ENCODE measurements around the gene DSC2. TPM values are rescaled to one million over a fixed set of nuclear protein-coding genes. Genes with fewer than 3 reads are reported as not detected.

DSC2 gene
- total and polyA plus RNA-seq, 2 of the 8 experiments (the other 6 are each of a cell fraction or from before 2014, with no cell fraction given) = 4.6 to 39.7 TPM

GRCh38 chr18:31091350-31091749 is 10.9 kb downstream of the DSC2 start:
- Histone ChIP-seq H3K14ac (ENCODE audit: insufficient read length) (no peak overlapping the region), H4K20me1 (replicated peaks in 1 of 2; ENCODE audit: control insufficient read depth in 1 of 2, insufficient read depth in 2 of 2, low read length in 2 of 2) (peaks cover 0 to 7% of the 10 kb centered on the region in 2 experiments), H3K79me2 (ENCODE audit: control insufficient read depth in 1 of 2, insufficient read depth in 2 of 2, low read length in 2 of 2) (peaks cover 0 to 30% of the 10 kb centered on the region in 2 experiments; a peak in 2 of 4 replicates), H3K4me2 (ENCODE audit: insufficient read depth in 1 of 2, low read depth in 2 of 2, low read length in 2 of 2) (no peak overlapping the region), H2BK120ac (replicated peaks; ENCODE audit: low read depth, low read length) (no peak overlapping the region), H3K9ac (replicated peaks in 1 of 4; ENCODE audit: extremely low read depth in 1 of 4, low read depth in 3 of 4, low read length in 3 of 4) (no peak overlapping the region), H3K27me3 (replicated peaks in 1 of 4; ENCODE audit: control insufficient read depth in 3 of 4, extremely low read depth in 1 of 4, insufficient read depth in 3 of 4, low read length in 3 of 4) (no peaks in the 10 kb centered on the region), H2AK5ac (ENCODE audit: low read depth, low read length) (no peak overlapping the region), H4K8ac (ENCODE audit: extremely low read depth, insufficient read depth, low read length) (no peak overlapping the region), H3K4me3 (ENCODE audit: extremely low read depth in 1 of 4, insufficient read depth in 2 of 4, low read depth in 3 of 4, low read length in 4 of 4) (no peak overlapping the region), H2BK15ac (ENCODE audit: low read length) (no peak overlapping the region), H3K27ac (ENCODE audit: low read depth, low read length) (no peak overlapping the region), H3K23me2 (ENCODE audit: low read depth, low read length) (no peaks in the 10 kb centered on the region), H3K9me3 (ENCODE audit: insufficient read depth in 2 of 2, low read depth in 1 of 2, low read length in 1 of 2) (no peaks in the 10 kb centered on the region), H3K4me1 (replicated peaks in 1 of 4; ENCODE audit: control insufficient read depth in 3 of 4, insufficient read depth in 4 of 4, low read length in 3 of 4) (peaks cover 0 to 4% (median 0%) of the 10 kb centered on the region in 4 experiments; a peak in 2 of 7 replicates), H3K4ac (replicated peaks; ENCODE audit: insufficient read length, low read depth, low read length) (no peak overlapping the region), H2BK12ac (ENCODE audit: low read depth, low read length) (no peak overlapping the region), H2BK5ac (ENCODE audit: low read depth, low read length) (no peak overlapping the region), H3K36me3 (ENCODE audit: control insufficient read depth in 2 of 4, insufficient read depth in 4 of 4, low read length in 3 of 4) (peaks cover 5 to 56% (median 30%) of the 10 kb centered on the region in 4 experiments), H2AFZ (ENCODE audit: low read length) (no peak overlapping the region), H2BK20ac (ENCODE audit: low read length) (no peak overlapping the region), H3K18ac (ENCODE audit: extremely low read depth, low read length) (no peak overlapping the region), H4K91ac (replicated peaks; ENCODE audit: insufficient read length, low read length) (no peak overlapping the region), H3K79me1 (ENCODE audit: low read depth, low read length) (no peaks in the 10 kb centered on the region), H3K23ac (ENCODE audit: insufficient read length) (no peak overlapping the region), H4K5ac (ENCODE audit: insufficient read length, low read depth, low read length) (no peak overlapping the region), H3K56ac (replicated peaks; ENCODE audit: insufficient read length, low read depth, low read length) (no peak overlapping the region)
- no peak for DNase-seq (ENCODE audit: low read depth in 1 of 2, low spot score in 2 of 2)
- ChIA-PET POLR2A (ENCODE audit: partially characterized antibody) (no interaction called here), CTCF (ENCODE audit: partially characterized antibody) (no interaction called here)
- 100% methylated on average over 1 of the region's 1 CpG; no CpG with 5 or more reads in 1 of the 2 experiments for WGBS, 2 experiments (ENCODE audit: extremely low coverage in 1 of 2, insufficient coverage in 1 of 2, insufficient read length in 1 of 2, insufficient replicate concordance in 2 of 2, low coverage in 1 of 2, low lambda C conversion rate in 2 of 2, missing lambda C conversion rate in 1 of 2)
- no peak for FAIRE-seq
- TF ChIP-seq USF2 (IDR thresholded peaks at IDR 0.05; ENCODE audit: low read length) = no peak
- no peak for TF ChIP-seq EP300 (IDR thresholded peaks at IDR 0.05; ENCODE audit: borderline replicate concordance in 1 of 2, low read depth in 2 of 2, low read length in 2 of 2)
- no peak for TF ChIP-seq FOSL1 (IDR thresholded peaks at IDR 0.05; ENCODE audit: insufficient read depth, low read depth, low read length)
- no peak for TF ChIP-seq TBP (IDR thresholded peaks at IDR 0.05; ENCODE audit: low read depth, low read length)
- no peak for TF ChIP-seq TCF12 (IDR thresholded peaks at IDR 0.05; ENCODE audit: low read depth, low read length)
- TF ChIP-seq ZNF274 (IDR thresholded peaks at IDR 0.05; ENCODE audit: borderline replicate concordance, extremely low read depth, low read length) = no peak
- TF ChIP-seq JUN (IDR thresholded peaks at IDR 0.05; ENCODE audit: low read depth, low read length) = no peak
- no peak for TF ChIP-seq TEAD4 (IDR thresholded peaks at IDR 0.05; ENCODE audit: low read depth, low read length)
- no peak for TF ChIP-seq CHD2 (IDR thresholded peaks at IDR 0.05; ENCODE audit: low read length)
- no peak for TF ChIP-seq MAX (IDR thresholded peaks at IDR 0.05)
- no peak for TF ChIP-seq BRCA1 (IDR thresholded peaks at IDR 0.05; ENCODE audit: low read depth, low read length)
- TF ChIP-seq KDM4A (IDR thresholded peaks at IDR 0.05; ENCODE audit: low read depth, low read length, severe bottlenecking) = no peak

All from H1 (cell line).